Spleen (tissue), 3 donors: ENCODE data around the gene DMD.

Source experiments
- POLR2A ChIP-seq, 3 donors: fragments of 450-650 bp; IDR thresholded peaks; one replicate each; pipeline ENCODE4 v1.5.1; 2017; ENCODE audit warnings: antibody characterized with exemption in 3 of 3, mild to moderate bottlenecking in 1 of 3
- POLR2AphosphoS5 ChIP-seq, 3 donors: sonication (generic); formaldehyde crosslinking; IDR thresholded peaks; one replicate each; pipeline ENCODE4 v1.5.1; 2017; ENCODE audit warnings: antibody characterized with exemption in 3 of 3

GRCh38 chrX:32847921-32848320, 363.4 kb downstream of the DMD start:
- no peak for TF ChIP-seq POLR2A (IDR thresholded peaks at IDR 0.05)
- TF ChIP-seq POLR2AphosphoS5 (IDR thresholded peaks at IDR 0.05), result no peak
